Left lung (tissue), 10 donors: ENCODE results near the gene WWOX. TPM values are rescaled to one million over a fixed set of nuclear protein-coding genes. Genes with fewer than 3 reads are reported as not detected.

ENCODE experiments used
- ATAC-seq: fragments of 200-7000 bp; cut with Tn5 transposase; one replicate; pipeline ENCODE4 v1.9.1; 2020; ENCODE audit warnings: moderate library complexity
- DNase-seq, 4 donors: peaks; one replicate each; pipeline ENCODE4 v3.0.0-alpha.2; 2013 to 2020
- H3K27ac ChIP-seq, 2 donors: fragments of 200-600 bp; sonication (generic) in 1 of 2; one replicate each; pipeline versions ENCODE4 v1.5.0 to v1.8.0; 2020 to 2021
- H3K27me3 ChIP-seq, 2 donors: fragments of 200-600 bp; sonication (generic) in 1 of 2; one replicate each; pipeline versions ENCODE4 v1.5.0 to v1.8.0; 2020 to 2021
- H3K36me3 ChIP-seq, 2 donors: fragments of 200-600 bp; sonication (generic) in 1 of 2; one replicate each; pipeline versions ENCODE4 v1.5.0 to v1.8.0; 2020 to 2021
- H3K4me1 ChIP-seq, 2 donors: fragments of 200-600 bp; one replicate each; pipeline ENCODE4 v1.8.0; 2021
- H3K4me3 ChIP-seq, 2 donors: fragments of 200-600 bp; sonication (generic) in 1 of 2; one replicate each; pipeline versions ENCODE4 v1.5.0 to v1.8.0; 2020 to 2021; ENCODE audit warnings: mild to moderate bottlenecking in 1 of 2
- H3K9me3 ChIP-seq, 2 donors: fragments of 200-600 bp; sonication (generic) in 1 of 2; one replicate each; pipeline versions ENCODE4 v1.5.0 to v1.8.0; 2020 to 2021
- CTCF ChIP-seq, 2 donors: fragments of 200-600 bp; sonication (generic) in 1 of 2; IDR thresholded peaks; one replicate each; pipeline versions ENCODE4 v1.5.0 to v1.8.0; 2021; ENCODE audit warnings: antibody characterized with exemption in 2 of 2
- intact Hi-C, 2 donors: fragments of 100-400 bp; cut with DNase I; formaldehyde crosslinking; loops; one replicate each; pipeline versions ENCODE4 v1.11.2 to v1.14.2; 2022
- polyA plus RNA-seq, 6 donors: library from polyadenylated mRNA; unstranded; fragments of 120-200 nt; gene quantifications; one replicate each; pipeline ENCODE4 v1.2.1, GENCODE V29; 2013; ENCODE audit not compliant: insufficient read length in 6 of 6
- total RNA-seq, 2 donors: library from RNA; stranded (reverse); fragmentation: NEBNext Ultra II Directional; extraction: Animal tissue kit (Norgen Biotek cat#: 25700); gene quantifications; one replicate each; pipeline ENCODE4 v1.2.1, GENCODE V29; 2021
- donor health status: DM: no; HTN: yes; CAD: no.
- donor health status: DM: no; HTN: no; CAD: no.

The WWOX gene
- total and polyA plus RNA-seq, 8 donors: 17.2 to 40.3 (median 30.8) TPM

- H3K27me3 ChIP-seq: no peaks in the 10 kb centered on the region
- no peaks in the 10 kb centered on the region for H3K36me3 ChIP-seq
- TF ChIP-seq CTCF (IDR thresholded peaks at IDR 0.05): no peak
- DNase-seq: peak in 1 of 4 donors; percentile 32
- no peaks in the 10 kb centered on the region for H3K4me1 ChIP-seq
- H3K9me3 ChIP-seq: peaks cover 0 to 6% of the 10 kb centered on the region in 2 donors
- H3K27ac ChIP-seq: no peak overlapping the region
- ATAC-seq: no peak
- no peak overlapping the region for H3K4me3 ChIP-seq
- intact Hi-C loops: no loop called here
These were observed 882.8 kb downstream of the WWOX start for GRCh38 chr16:78982096-78982744.

- H3K27ac ChIP-seq: no peak overlapping the region
- no peaks in the 10 kb centered on the region for H3K4me1 ChIP-seq
- H3K9me3 ChIP-seq: peaks cover 0 to 6% of the 10 kb centered on the region in 2 donors
- intact Hi-C loops: no loop called here
- H3K27me3 ChIP-seq: no peaks in the 10 kb centered on the region
- ATAC-seq (no peak), DNase-seq (no peak)
- no peaks in the 10 kb centered on the region for H3K36me3 ChIP-seq
- no peak overlapping the region for H3K4me3 ChIP-seq
- TF ChIP-seq CTCF (IDR thresholded peaks at IDR 0.05): no peak
These were observed 884.9 kb downstream of the WWOX start for GRCh38 chr16:78984324-78984723.

- no peaks in the 10 kb centered on the region for H3K36me3 ChIP-seq
- peak in 1 of 4 donors; percentile 24 for DNase-seq
- no peak overlapping the region for H3K4me3 ChIP-seq
- ATAC-seq: no peak
- intact Hi-C loops: no loop called here
- no peak for TF ChIP-seq CTCF (IDR thresholded peaks at IDR 0.05)
- no peak overlapping the region for H3K27ac ChIP-seq
- no peaks in the 10 kb centered on the region for H3K27me3 ChIP-seq
- H3K9me3 ChIP-seq: peaks cover 0 to 6% of the 10 kb centered on the region in 2 donors
- no peaks in the 10 kb centered on the region for H3K4me1 ChIP-seq
These were observed 885.5 kb downstream of the WWOX start for GRCh38 chr16:78984887-78985464.

DNA sequence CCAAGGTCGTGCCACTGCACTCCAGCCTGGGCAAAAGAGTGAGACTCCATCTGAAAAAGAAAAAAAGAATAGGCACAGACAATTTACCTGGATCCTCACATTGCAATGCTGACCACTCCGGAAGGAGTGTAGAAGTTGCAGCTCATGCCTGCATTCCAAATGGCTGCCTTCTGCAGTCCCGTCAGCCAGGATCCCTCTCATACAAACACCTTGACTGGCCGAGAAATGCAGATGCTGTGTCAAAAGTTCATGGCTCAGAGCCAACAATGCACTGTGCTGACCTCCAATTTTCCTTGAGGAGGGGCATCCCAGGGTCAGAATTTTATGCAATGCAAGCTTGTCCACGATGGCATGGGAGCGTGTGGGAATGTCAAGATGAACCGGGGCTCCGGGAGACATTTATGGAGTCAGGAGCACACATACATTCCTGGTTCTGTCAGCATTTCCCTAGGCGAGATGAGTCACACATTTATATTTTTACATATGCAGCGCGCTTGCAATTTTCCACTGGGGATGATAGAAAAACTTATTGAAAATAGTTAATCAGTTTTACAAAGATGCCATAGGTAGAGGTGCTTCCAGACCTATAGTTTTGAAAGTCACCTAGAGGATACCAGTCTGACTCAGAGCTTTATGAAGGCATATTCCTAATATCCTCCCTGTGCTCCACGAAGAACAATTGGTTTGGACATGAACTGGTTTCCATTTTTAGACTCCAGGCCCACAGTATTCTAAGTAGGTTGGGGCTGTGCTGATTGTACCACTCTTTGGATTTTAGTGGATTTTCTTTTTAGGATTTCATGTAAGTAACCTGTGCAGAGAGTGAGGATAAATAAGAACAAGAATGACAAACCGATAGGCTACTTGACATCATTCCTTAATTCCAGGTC is 886.5 kb downstream of the WWOX start:
- DNase-seq (no peak), ATAC-seq (no peak)
- TF ChIP-seq CTCF (IDR thresholded peaks at IDR 0.05): no peak
- no peaks in the 10 kb centered on the region for H3K4me1 ChIP-seq
- intact Hi-C loops: no loop called here
- no peaks in the 10 kb centered on the region for H3K36me3 ChIP-seq
- no peak overlapping the region for H3K27ac ChIP-seq
- no peaks in the 10 kb centered on the region for H3K27me3 ChIP-seq
- no peak overlapping the region for H3K4me3 ChIP-seq
- peaks cover 0 to 6% of the 10 kb centered on the region in 2 donors for H3K9me3 ChIP-seq

DNA sequence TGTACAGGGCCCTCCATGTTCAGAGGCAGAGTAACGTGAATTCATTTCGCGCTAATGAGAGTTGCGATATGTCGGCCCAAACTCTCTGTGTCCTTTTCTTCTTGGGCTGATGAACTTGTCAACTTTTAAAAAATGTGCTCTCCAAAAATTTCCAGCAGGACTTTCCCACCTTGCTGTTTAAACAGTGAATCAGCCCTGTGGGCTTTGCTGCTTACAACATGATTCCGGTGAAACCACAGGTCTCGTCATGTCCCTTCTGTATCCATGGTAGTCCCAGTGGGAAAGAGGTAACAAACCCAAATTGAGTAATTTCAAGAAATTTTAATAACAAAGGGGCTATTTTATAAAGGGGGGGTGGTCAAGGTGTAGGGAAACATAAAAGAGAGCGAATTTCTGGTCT is 888.2 kb downstream of the WWOX start:
- intact Hi-C loops: no loop called here
- DNase-seq: no peak
- H3K27me3 ChIP-seq: no peaks in the 10 kb centered on the region
- ATAC-seq: no peak
- no peak overlapping the region for H3K27ac ChIP-seq
- H3K4me1 ChIP-seq: no peaks in the 10 kb centered on the region
- no peak for TF ChIP-seq CTCF (IDR thresholded peaks at IDR 0.05)
- no peak overlapping the region for H3K4me3 ChIP-seq
- no peaks in the 10 kb centered on the region for H3K36me3 ChIP-seq
- peaks cover 0 to 6% of the 10 kb centered on the region in 2 donors for H3K9me3 ChIP-seq
